LHCN-M2 (cell line): ENCODE data around the gene KCNMB1. TPM values are rescaled to one million over a fixed set of nuclear protein-coding genes. Genes with fewer than 3 reads are reported as not detected.

ENCODE experiments used
- DNase-seq: peaks from one replicate; pipeline ENCODE4 v3.0.0-alpha.2; 2012; ENCODE audit warnings: low read depth
- total RNA-seq: library from RNA; depleted of rRNA; stranded (reverse); fragments of >200 nt; gene quantifications from 2 replicates; pipeline ENCODE4 v1.2.3, GENCODE V29; 2014; rRNA removed

KCNMB1 gene
- total RNA-seq, 1 experiment from 2014 or later = not detected

- no peak for DNase-seq
These were observed 46.9 kb downstream of the KCNMB1 start for GRCh38 chr5:170342153-170342725.

- no peak for DNase-seq
These were observed 47.6 kb downstream of the KCNMB1 start for GRCh38 chr5:170341545-170341944.

GRCh38 chr5:170339780-170340167, 49.4 kb downstream of the KCNMB1 start:
- DNase-seq = no peak

- no peak for DNase-seq
These were observed 50.0 kb downstream of the KCNMB1 start for GRCh38 chr5:170338933-170339779.

- DNase-seq = no peak
These were observed 50.9 kb downstream of the KCNMB1 start for GRCh38 chr5:170338291-170338690.

GRCh38 chr5:170337045-170337733, 52.0 kb downstream of the KCNMB1 start:
- DNase-seq = no peak

- no peak for DNase-seq
These were observed 53.1 kb downstream of the KCNMB1 start for GRCh38 chr5:170336065-170336464.

GRCh38 chr5:170334626-170335025, 54.5 kb downstream of the KCNMB1 start:
- no peak for DNase-seq

GRCh38 chr5:170333161-170333910, 55.8 kb downstream of the KCNMB1 start:
- DNase-seq = no peak

GRCh38 chr5:170332058-170332457, 57.1 kb downstream of the KCNMB1 start:
- DNase-seq = no peak

- DNase-seq = no peak
These were observed 58.6 kb downstream of the KCNMB1 start for GRCh38 chr5:170330568-170331054.

GRCh38 chr5:170329524-170329923, 59.6 kb downstream of the KCNMB1 start:
- no peak for DNase-seq

GRCh38 chr5:170327829-170328228, 61.3 kb downstream of the KCNMB1 start:
- DNase-seq = no peak

GRCh38 chr5:170327168-170327567, 62.0 kb downstream of the KCNMB1 start:
- DNase-seq = no peak

Other genes starting within 250 kb of the KCNMB1 start
- not detected in 2 replicates for gene C5orf58, start 156.4 kb downstream of the KCNMB1 start, total RNA-seq
- not detected in 2 replicates for gene LCP2, start 91.6 kb downstream of the KCNMB1 start, total RNA-seq
- not detected in 2 replicates for gene KCNIP1, start 114.7 kb upstream of the KCNMB1 start, total RNA-seq